Stimulated activated naive CD8-positive, alpha-beta T cell treated with anti-CD3 and anti-CD28 coated beads, Interleukin-15, amount 100 ng/mL, for 72 hours (primary cell): ENCODE results near the gene HIF1A.
"Not testable (repeated sequence)": the region's sequence is repeated elsewhere in the genome, so short reads cannot be mapped to it uniquely, and the experiment has no call there.

ENCODE experiments used
- ATAC-seq: fragments of 150-1000 bp; cut with Tn5 transposase; 2 replicates; pipeline ENCODE4 v1.10.0; 2021; ENCODE audit warnings: mild to moderate bottlenecking, moderate library complexity
- DNase-seq, 2 donors: peaks; one replicate each; pipeline ENCODE4 v3.0.0; 2021 to 2022
- H3K27ac Mint-ChIP-seq, 2 donors: one replicate each; pipeline ENCODE4 v1.8.0; 2022; ENCODE audit warnings: mild to moderate bottlenecking in 2 of 2, mixed read lengths in 2 of 2, moderate library complexity in 2 of 2
- H3K27me3 Mint-ChIP-seq: one replicate; pipeline ENCODE4 v1.8.0; 2022; ENCODE audit warnings: mixed read lengths
- H3K4me1 Mint-ChIP-seq: one replicate; pipeline ENCODE4 v1.8.0; 2022; ENCODE audit warnings: mild to moderate bottlenecking, mixed read lengths
- H3K4me3 Mint-ChIP-seq, 2 donors: one replicate each; pipeline ENCODE4 v1.8.0; 2022; ENCODE audit warnings: mild to moderate bottlenecking in 2 of 2, mixed read lengths in 2 of 2, moderate library complexity in 1 of 2
- H3K9me3 Mint-ChIP-seq, 2 donors: one replicate each; pipeline ENCODE4 v1.8.0; 2022; ENCODE audit warnings: mixed read lengths in 2 of 2

HIF1A gene

GRCh38 chr14:61695695-61696527 is 598 bp downstream of the HIF1A start:
- Mint-ChIP-seq H3K9me3 (no peaks in the 10 kb centered on the region), H3K27me3 (no peaks in the 10 kb centered on the region), H3K4me3 (peak overlapping the region; percentile 94), H3K4me1 (peaks cover 47% of the 10 kb centered on the region), H3K27ac (peak overlapping the region; percentile 98 to 99)
- DNase-seq = peak in 1 of 2 donors; percentile 73
- peak; percentile 26 for ATAC-seq

GRCh38 chr14:61696753-61697318 is 1.5 kb downstream of the HIF1A start:
- ATAC-seq (no peak), DNase-seq (no peak)
- Mint-ChIP-seq H3K4me3 (peak overlapping the region; percentile 94), H3K27ac (peak overlapping the region; percentile 98 to 99), H3K9me3 (no peaks in the 10 kb centered on the region), H3K4me1 (peaks cover 39% of the 10 kb centered on the region), H3K27me3 (no peaks in the 10 kb centered on the region)

- Mint-ChIP-seq H3K27ac (peak overlapping the region; percentile 64 to 95), H3K9me3 (no peaks in the 10 kb centered on the region), H3K27me3 (no peaks in the 10 kb centered on the region), H3K4me1 (peaks cover 37% of the 10 kb centered on the region), H3K4me3 (peak overlapping the region; percentile 94)
- ATAC-seq (no peak), DNase-seq (no peak)
Measured at GRCh38 chr14:61698206-61698980, 3.1 kb downstream of the HIF1A start.

- no peaks in the 10 kb centered on the region for H3K27me3 Mint-ChIP-seq
- H3K27ac Mint-ChIP-seq = peak overlapping the region; percentile 82 to 95
- ATAC-seq (no peak), DNase-seq (no peak)
- no peaks in the 10 kb centered on the region for H3K9me3 Mint-ChIP-seq
- H3K4me3 Mint-ChIP-seq = peak overlapping the region; percentile 94
- peaks cover 43% of the 10 kb centered on the region for H3K4me1 Mint-ChIP-seq
Measured at GRCh38 chr14:61699027-61699426, 3.7 kb downstream of the HIF1A start.

- Mint-ChIP-seq H3K27me3 (no peaks in the 10 kb centered on the region), H3K27ac (peak overlapping the region in 1 of 2 donors; percentile 90), H3K4me3 (peak overlapping the region; percentile 68 to 94), H3K4me1 (peaks cover 51% of the 10 kb centered on the region), H3K9me3 (no peaks in the 10 kb centered on the region)
- no peak for ATAC-seq
- no peak for DNase-seq
Measured at GRCh38 chr14:61700104-61700886, 5.0 kb downstream of the HIF1A start.

- no peak for ATAC-seq
- peak overlapping the region in 1 of 2 donors; percentile 69 for H3K27ac Mint-ChIP-seq
Measured at GRCh38 chr14:61701946-61702345, 6.6 kb downstream of the HIF1A start.

GRCh38 chr14:61703342-61704129 is 8.2 kb downstream of the HIF1A start:
- no peak overlapping the region for H3K27ac Mint-ChIP-seq
- DNase-seq (no peak), ATAC-seq (peak; percentile 71)
- H3K27me3 Mint-ChIP-seq = no peaks in the 10 kb centered on the region
- peaks cover 70% of the 10 kb centered on the region for H3K4me1 Mint-ChIP-seq
- no peaks in the 10 kb centered on the region for H3K9me3 Mint-ChIP-seq
- peak overlapping the region; percentile 24 to 68 for H3K4me3 Mint-ChIP-seq

More at GRCh38 chr14:61701946-61702345, 6.6 kb downstream of the HIF1A start:
- peak overlapping the region; percentile 68 to 94 for H3K4me3 Mint-ChIP-seq
- H3K9me3 Mint-ChIP-seq = no peaks in the 10 kb centered on the region
- DNase-seq = no peak
- peaks cover 67% of the 10 kb centered on the region for H3K4me1 Mint-ChIP-seq
- no peaks in the 10 kb centered on the region for H3K27me3 Mint-ChIP-seq

GRCh38 chr14:61704554-61704953 is 9.2 kb downstream of the HIF1A start:
- peak overlapping the region in 1 of 2 donors; percentile 42 for H3K4me3 Mint-ChIP-seq
- H3K4me1 Mint-ChIP-seq = peaks cover 70% of the 10 kb centered on the region
- H3K27ac Mint-ChIP-seq = no peak overlapping the region
- DNase-seq (no peak), ATAC-seq (no peak)
- no peaks in the 10 kb centered on the region for H3K9me3 Mint-ChIP-seq
- no peaks in the 10 kb centered on the region for H3K27me3 Mint-ChIP-seq

- H3K9me3 Mint-ChIP-seq = no peaks in the 10 kb centered on the region
- no peak overlapping the region for H3K27ac Mint-ChIP-seq
- ATAC-seq = no peak
- H3K4me3 Mint-ChIP-seq = peak overlapping the region in 1 of 2 donors; percentile 67
- H3K4me1 Mint-ChIP-seq = peaks cover 70% of the 10 kb centered on the region
- H3K27me3 Mint-ChIP-seq = no peaks in the 10 kb centered on the region
- no peak for DNase-seq
Measured at GRCh38 chr14:61705017-61705416, 9.7 kb downstream of the HIF1A start.

- Mint-ChIP-seq H3K4me1 (peaks cover 73% of the 10 kb centered on the region), H3K27me3 (no peaks in the 10 kb centered on the region), H3K27ac (peak overlapping the region in 1 of 2 donors; percentile 31), H3K9me3 (no peaks in the 10 kb centered on the region), H3K4me3 (peak overlapping the region in 1 of 2 donors; percentile 67)
- ATAC-seq (no peak), DNase-seq (no peak)
Measured at GRCh38 chr14:61706096-61706690, 10.9 kb downstream of the HIF1A start.

- H3K9me3 Mint-ChIP-seq, H3K27me3 Mint-ChIP-seq, H3K27ac Mint-ChIP-seq, DNase-seq, ATAC-seq: not testable (repeated sequence)
- Mint-ChIP-seq H3K4me1 (peaks cover 88% of the 10 kb centered on the region), H3K4me3 (peak overlapping the region in 1 of 2 donors; percentile 15)
Measured at GRCh38 chr14:61707774-61708173, 12.5 kb downstream of the HIF1A start.

GRCh38 chr14:61708693-61709092 is 13.4 kb downstream of the HIF1A start:
- ATAC-seq, H3K27me3 Mint-ChIP-seq, DNase-seq, H3K27ac Mint-ChIP-seq, H3K9me3 Mint-ChIP-seq: not testable (repeated sequence)
- Mint-ChIP-seq H3K4me1 (peaks cover 89% of the 10 kb centered on the region), H3K4me3 (peak overlapping the region; percentile 13 to 50)

- H3K4me1 Mint-ChIP-seq = peaks cover 86% of the 10 kb centered on the region
- H3K9me3 Mint-ChIP-seq = no peaks in the 10 kb centered on the region
- H3K27me3 Mint-ChIP-seq = no peaks in the 10 kb centered on the region
- H3K27ac Mint-ChIP-seq = peak overlapping the region; percentile 34 to 76
- ATAC-seq (no peak), DNase-seq (no peak)
- peak overlapping the region; percentile 18 to 75 for H3K4me3 Mint-ChIP-seq
Measured at GRCh38 chr14:61710853-61711817, 15.8 kb downstream of the HIF1A start.
